Tibial artery (tissue), 4 donors: Measurements from ENCODE around the gene RPP21.

Source experiments
- DNase-seq, 2 donors: peaks; one replicate each; pipeline ENCODE4 v3.0.0-alpha.2; 2019
- H3K27ac ChIP-seq, 2 donors: fragments of 200-600 bp; sonication (generic) in 1 of 2; 1 replicate in 1 of 2; 2 replicates in 1 of 2; pipeline ENCODE4 v1.5.1; 2018 to 2019; ENCODE audit warnings: mild to moderate bottlenecking in 1 of 2
- H3K27me3 ChIP-seq, 2 donors: fragments of 200-600 bp; sonication (generic) in 1 of 2; one replicate each; pipeline versions ENCODE4 v1.5.1 to v1.6.0; 2016 to 2019
- H3K36me3 ChIP-seq, 3 donors: fragments of 200-600 bp; sonication (generic) in 2 of 3; one replicate each; pipeline ENCODE4 v1.5.1; 2016 to 2019; ENCODE audit warnings: mild to moderate bottlenecking in 2 of 3
- H3K4me1 ChIP-seq, 4 donors: fragments of 200-600 bp; sonication (generic) in 2 of 4; 1 replicate in 3 of 4; 2 replicates in 1 of 4; pipeline ENCODE4 v1.5.1; 2016 to 2019
- H3K4me3 ChIP-seq, 2 donors: fragments of 200-600 bp; sonication (generic) in 1 of 2; 1 replicate in 1 of 2; 2 replicates in 1 of 2; pipeline ENCODE4 v1.5.1; 2018 to 2019; ENCODE audit warnings: mild to moderate bottlenecking in 2 of 2
- H3K9me3 ChIP-seq, 3 donors: fragments of 200-600 bp; sonication (generic) in 1 of 3; one replicate each; pipeline ENCODE4 v1.5.1; 2016 to 2019
- intact Hi-C: fragments of 100-400 bp; cut with DNase I; formaldehyde crosslinking; loops from one replicate; pipeline ENCODE4 v1.15.0; 2023; ENCODE audit warnings: low total_unique reads
- TF ChIP-seq, protein P1 (sequence below), 2 experiments: fragments of 200-600 bp in 1 of 2; fragments of 450-650 bp in 1 of 2; IDR thresholded peaks; one replicate each; pipeline ENCODE4 v1.5.1; 2017 to 2019; ENCODE audit warnings: antibody characterized with exemption in 2 of 2, mild to moderate bottlenecking in 1 of 2, moderate library complexity in 1 of 2

The RPP21 gene

DNA sequence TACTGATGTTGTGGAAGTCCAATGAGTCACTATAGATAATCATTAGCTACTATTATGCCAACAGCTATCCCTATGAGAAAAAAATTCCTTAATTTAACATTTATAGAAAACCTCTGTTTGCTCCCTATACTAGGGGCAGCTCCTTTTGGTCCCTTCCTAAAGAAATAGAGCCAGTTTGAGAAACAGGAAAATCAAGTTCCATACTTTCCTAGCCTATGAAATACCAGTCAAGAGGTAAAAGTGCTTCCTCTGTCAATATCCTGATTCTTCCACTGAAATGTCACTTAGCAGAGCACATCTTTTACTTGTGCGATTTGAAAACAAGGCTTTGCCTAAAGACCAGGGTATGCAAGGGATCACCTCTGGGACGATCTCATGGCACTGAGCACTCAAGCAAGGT, 32.7 kb upstream of the RPP21 start:
- no peak for DNase-seq
- H3K4me3 ChIP-seq, result no peak overlapping the region
- no peaks in the 10 kb centered on the region for H3K9me3 ChIP-seq
- TF ChIP-seq, protein P1, sequence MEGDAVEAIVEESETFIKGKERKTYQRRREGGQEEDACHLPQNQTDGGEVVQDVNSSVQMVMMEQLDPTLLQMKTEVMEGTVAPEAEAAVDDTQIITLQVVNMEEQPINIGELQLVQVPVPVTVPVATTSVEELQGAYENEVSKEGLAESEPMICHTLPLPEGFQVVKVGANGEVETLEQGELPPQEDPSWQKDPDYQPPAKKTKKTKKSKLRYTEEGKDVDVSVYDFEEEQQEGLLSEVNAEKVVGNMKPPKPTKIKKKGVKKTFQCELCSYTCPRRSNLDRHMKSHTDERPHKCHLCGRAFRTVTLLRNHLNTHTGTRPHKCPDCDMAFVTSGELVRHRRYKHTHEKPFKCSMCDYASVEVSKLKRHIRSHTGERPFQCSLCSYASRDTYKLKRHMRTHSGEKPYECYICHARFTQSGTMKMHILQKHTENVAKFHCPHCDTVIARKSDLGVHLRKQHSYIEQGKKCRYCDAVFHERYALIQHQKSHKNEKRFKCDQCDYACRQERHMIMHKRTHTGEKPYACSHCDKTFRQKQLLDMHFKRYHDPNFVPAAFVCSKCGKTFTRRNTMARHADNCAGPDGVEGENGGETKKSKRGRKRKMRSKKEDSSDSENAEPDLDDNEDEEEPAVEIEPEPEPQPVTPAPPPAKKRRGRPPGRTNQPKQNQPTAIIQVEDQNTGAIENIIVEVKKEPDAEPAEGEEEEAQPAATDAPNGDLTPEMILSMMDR (IDR thresholded peaks at IDR 0.05), result no peak
- H3K36me3 ChIP-seq, result peaks cover 14 to 42% (median 29%) of the 10 kb centered on the region in 3 donors
- no peaks in the 10 kb centered on the region for H3K27me3 ChIP-seq
- intact Hi-C loops, result no loop called here
- no peaks in the 10 kb centered on the region for H3K4me1 ChIP-seq
- no peak overlapping the region for H3K27ac ChIP-seq

DNA sequence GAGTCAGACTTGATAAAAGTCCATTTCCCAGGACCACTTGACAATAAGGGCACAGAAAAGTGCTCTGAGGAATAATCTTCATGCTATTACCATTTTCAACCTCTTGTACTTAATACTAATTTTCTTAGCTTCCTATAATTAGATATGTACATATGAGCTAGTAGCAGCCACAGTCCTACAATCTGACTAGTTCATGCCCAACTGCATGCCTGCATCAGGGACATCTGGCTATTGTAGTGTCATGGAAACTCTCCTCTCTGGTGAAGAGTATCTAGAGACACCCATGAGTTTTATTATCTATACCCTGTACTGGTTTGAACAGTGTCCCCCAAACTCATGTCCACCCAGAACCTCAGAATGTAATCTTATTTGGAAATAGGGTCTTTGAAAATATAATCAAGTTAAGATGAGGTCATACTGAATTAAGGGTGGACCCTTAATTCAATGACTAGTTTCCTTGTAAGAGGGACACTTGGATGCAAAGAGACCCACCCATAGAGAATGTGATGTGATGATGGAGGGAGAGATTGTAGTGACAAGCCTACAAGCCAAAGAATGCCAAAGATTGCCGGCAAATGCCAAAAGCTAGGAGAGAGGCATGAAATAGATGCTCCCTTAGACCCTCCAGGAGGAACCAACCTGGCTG, 32.2 kb upstream of the RPP21 start:
- TF ChIP-seq, protein P1 (IDR thresholded peaks at IDR 0.05), result no peak
- Histone ChIP-seq H3K27ac (no peak overlapping the region), H3K9me3 (no peaks in the 10 kb centered on the region), H3K4me3 (no peak overlapping the region), H3K36me3 (peaks cover 14 to 42% (median 29%) of the 10 kb centered on the region in 3 donors), H3K4me1 (peaks cover 0 to 4% (median 0%) of the 10 kb centered on the region in 4 donors), H3K27me3 (no peaks in the 10 kb centered on the region)
- intact Hi-C loops, result no loop called here
- no peak for DNase-seq

DNA sequence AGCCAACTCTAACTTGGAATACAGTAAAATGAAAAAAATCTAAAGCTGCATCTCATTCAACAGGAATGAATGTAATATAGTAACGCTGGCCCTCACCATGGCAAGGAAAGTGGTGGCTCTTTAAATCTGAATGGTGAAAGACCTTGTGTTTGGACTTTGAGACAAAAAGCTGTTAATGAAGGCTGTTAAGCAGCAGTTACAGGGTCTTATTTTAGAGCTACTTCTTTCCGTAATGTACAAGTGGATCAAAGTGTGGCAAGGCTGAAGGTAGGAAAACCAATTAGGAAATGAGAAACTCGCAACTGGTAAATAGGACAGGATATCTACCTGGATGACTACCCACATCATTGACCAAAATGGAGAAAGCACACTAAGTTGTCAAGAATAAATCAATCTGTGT, 29.8 kb upstream of the RPP21 start:
- TF ChIP-seq, protein P1 (IDR thresholded peaks at IDR 0.05), result no peak
- Histone ChIP-seq H3K4me3 (no peak overlapping the region), H3K27ac (no peak overlapping the region), H3K27me3 (no peaks in the 10 kb centered on the region), H3K36me3 (peaks cover 14 to 34% (median 20%) of the 10 kb centered on the region in 3 donors), H3K9me3 (no peaks in the 10 kb centered on the region), H3K4me1 (peaks cover 0 to 4% (median 0%) of the 10 kb centered on the region in 4 donors)
- DNase-seq, result no peak
- intact Hi-C loops, result no loop called here

- Histone ChIP-seq H3K4me1 (peaks cover 0 to 4% (median 0%) of the 10 kb centered on the region in 4 donors), H3K36me3 (peaks cover 9 to 26% (median 13%) of the 10 kb centered on the region in 3 donors), H3K27me3 (no peaks in the 10 kb centered on the region), H3K4me3 (no peak overlapping the region), H3K9me3 (no peaks in the 10 kb centered on the region), H3K27ac (no peak overlapping the region)
- DNase-seq, result no peak
- intact Hi-C loops, result no loop called here
- TF ChIP-seq, protein P1 (IDR thresholded peaks at IDR 0.05), result no peak
These were observed 26.9 kb upstream of the RPP21 start for GRCh38 chr6:30317913-30318589.

DNA sequence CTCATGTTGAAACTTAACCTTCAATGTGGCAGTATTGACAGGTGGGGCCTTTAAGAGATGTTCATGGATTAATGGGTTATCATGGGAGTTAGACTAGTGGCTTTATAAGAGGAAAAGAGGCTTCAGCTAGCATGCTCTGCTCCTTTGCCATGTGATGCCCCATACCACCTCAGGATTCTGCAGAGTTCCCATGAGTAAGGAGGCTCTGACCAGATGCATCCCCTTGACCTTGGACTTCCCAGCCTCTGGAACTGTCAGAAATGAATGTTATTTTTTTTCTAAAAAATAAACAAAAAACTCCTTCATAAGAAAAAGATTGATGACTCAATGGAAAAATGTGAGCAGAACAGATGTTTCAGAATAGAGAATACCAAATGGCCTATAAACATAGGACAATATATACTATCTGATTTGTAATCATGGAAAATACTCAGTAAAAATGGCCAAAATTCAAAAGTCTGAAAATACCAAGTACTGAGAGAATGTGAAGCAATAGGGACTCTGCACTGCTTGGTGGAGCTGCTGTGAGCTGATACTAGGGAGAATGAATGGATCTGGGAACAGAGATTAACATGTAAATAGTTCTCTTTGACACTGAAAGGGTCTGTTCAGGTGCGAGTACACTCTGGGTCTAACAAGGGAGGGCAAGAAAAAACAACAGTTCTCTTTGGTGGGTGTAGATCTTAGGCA, 25.7 kb upstream of the RPP21 start:
- H3K9me3 ChIP-seq, result no peaks in the 10 kb centered on the region

More for the DNA sequence above, 25.7 kb upstream of the RPP21 start:
- Histone ChIP-seq H3K27me3 (no peaks in the 10 kb centered on the region), H3K27ac (no peak overlapping the region), H3K36me3 (peaks cover 0 to 14% (median under 1%) of the 10 kb centered on the region in 3 donors), H3K4me1 (peaks cover 0 to 4% (median 1%) of the 10 kb centered on the region in 4 donors), H3K4me3 (no peak overlapping the region)
- DNase-seq, result no peak
- TF ChIP-seq, protein P1 (IDR thresholded peaks at IDR 0.05), result no peak
- intact Hi-C loops, result no loop called here
